OCI-LY3 (cell line): ENCODE measurements around the gene SLC26A3.

Experiments
- EZH2phosphoT487 ChIP-seq: fragments of 200-600 bp; shearing (Covaris generic); IDR thresholded peaks from 2 replicates; pipeline ENCODE4 v1.6.1; 2018; ENCODE audit warnings: antibody characterized with exemption, mixed run types, low read depth
- TF ChIP-seq, protein P1 (sequence below): fragments of 200-600, 300-600 bp; sonication (generic); IDR thresholded peaks from 2 replicates; pipeline ENCODE4 v1.5.1; 2014; ENCODE audit warnings: antibody characterized with exemption, low read length, low read depth

DNA sequence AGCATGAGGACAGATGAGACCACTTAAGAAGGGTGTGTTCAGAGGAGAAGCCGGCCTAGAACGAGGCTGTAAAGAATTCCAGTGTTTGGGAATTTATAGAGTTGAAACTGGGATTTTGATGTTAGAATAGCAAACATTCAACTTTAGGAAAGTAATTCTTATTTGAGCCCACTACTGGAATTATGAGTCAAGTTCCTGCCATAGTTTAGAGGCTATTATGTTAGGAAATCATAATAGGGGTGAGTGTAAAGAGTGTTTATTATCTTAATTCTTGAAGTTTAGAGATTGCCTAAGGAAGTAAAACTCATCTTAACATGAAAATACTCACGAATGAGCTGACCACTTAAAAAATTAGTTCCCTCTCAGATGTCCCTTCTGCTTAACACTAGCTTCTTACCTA, 57.0 kb downstream of the SLC26A3 start:
- TF ChIP-seq, protein P1, sequence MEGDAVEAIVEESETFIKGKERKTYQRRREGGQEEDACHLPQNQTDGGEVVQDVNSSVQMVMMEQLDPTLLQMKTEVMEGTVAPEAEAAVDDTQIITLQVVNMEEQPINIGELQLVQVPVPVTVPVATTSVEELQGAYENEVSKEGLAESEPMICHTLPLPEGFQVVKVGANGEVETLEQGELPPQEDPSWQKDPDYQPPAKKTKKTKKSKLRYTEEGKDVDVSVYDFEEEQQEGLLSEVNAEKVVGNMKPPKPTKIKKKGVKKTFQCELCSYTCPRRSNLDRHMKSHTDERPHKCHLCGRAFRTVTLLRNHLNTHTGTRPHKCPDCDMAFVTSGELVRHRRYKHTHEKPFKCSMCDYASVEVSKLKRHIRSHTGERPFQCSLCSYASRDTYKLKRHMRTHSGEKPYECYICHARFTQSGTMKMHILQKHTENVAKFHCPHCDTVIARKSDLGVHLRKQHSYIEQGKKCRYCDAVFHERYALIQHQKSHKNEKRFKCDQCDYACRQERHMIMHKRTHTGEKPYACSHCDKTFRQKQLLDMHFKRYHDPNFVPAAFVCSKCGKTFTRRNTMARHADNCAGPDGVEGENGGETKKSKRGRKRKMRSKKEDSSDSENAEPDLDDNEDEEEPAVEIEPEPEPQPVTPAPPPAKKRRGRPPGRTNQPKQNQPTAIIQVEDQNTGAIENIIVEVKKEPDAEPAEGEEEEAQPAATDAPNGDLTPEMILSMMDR = no peak
- no peak for TF ChIP-seq EZH2phosphoT487
